ENCODE results near the gene FOXM1. TPM values are rescaled to one million over a fixed set of nuclear protein-coding genes. Genes with fewer than 3 reads are reported as not detected.
A peak's percentile ranks its signal among the peaks of the same experiment; 100 is the strongest.

Gene FOXM1
- total RNA-seq, 6 experiments from 2014 or later, result 41.9 to 96.4 (median 89.6) TPM

DNA sequence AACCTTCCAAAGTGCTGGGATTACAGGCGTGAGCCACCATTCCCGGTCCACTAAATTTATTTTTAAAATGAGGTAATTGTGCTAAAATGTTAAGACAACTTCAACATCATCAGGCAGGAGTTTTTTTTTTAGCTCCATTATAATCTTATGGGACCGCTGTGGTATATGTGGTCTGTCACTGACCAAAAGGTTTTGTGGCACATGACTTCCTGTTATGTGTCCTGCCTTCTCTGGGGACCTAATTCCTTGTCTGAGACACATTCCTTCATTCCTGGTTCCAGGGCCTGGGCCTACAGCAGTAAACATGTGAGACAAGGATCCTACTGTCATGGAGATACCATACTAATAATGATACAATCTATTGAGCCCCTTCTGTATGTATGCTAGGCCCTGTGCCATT, 25.0 kb downstream of the FOXM1 start:
- Mint-ChIP-seq H3K36me3 (ENCODE audit: low read depth) (no peaks in the 10 kb centered on the region), H3K9me3 (no peaks in the 10 kb centered on the region), H3K27ac (no peak overlapping the region; the same call in 1 of the 2 replicates), H3K27me3 (ENCODE audit: insufficient read depth) (peaks cover 6% of the 10 kb centered on the region), H3K4me3 (no peak overlapping the region), H3K4me1 (ENCODE audit: low read depth) (peaks cover 19% of the 10 kb centered on the region)
- TF ChIP-seq, protein P1, sequence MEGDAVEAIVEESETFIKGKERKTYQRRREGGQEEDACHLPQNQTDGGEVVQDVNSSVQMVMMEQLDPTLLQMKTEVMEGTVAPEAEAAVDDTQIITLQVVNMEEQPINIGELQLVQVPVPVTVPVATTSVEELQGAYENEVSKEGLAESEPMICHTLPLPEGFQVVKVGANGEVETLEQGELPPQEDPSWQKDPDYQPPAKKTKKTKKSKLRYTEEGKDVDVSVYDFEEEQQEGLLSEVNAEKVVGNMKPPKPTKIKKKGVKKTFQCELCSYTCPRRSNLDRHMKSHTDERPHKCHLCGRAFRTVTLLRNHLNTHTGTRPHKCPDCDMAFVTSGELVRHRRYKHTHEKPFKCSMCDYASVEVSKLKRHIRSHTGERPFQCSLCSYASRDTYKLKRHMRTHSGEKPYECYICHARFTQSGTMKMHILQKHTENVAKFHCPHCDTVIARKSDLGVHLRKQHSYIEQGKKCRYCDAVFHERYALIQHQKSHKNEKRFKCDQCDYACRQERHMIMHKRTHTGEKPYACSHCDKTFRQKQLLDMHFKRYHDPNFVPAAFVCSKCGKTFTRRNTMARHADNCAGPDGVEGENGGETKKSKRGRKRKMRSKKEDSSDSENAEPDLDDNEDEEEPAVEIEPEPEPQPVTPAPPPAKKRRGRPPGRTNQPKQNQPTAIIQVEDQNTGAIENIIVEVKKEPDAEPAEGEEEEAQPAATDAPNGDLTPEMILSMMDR (IDR thresholded peaks at IDR 0.05), result no peak
- DNase-seq, result no peak

DNA sequence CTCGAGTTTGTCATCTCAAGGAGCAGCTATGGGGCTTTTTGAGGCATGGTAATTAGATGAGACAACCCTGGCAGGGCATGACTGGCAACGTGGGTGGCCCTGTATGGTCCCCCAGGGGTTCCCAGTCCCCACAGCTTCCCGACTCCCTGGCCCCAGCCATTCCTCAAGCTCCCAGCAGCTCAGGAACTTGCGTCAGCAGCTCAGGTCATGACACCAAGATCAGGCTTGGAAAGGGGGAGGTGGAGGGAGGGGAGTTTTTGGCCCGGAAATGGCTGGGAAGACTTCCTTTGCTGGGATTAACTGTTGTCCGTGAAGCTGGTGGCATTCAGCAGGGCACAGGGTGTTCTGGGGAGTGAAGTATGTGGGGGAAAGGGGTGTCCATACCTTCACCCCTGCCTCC, 31.7 kb downstream of the FOXM1 start:
- no peak overlapping the region for H3K4me3 Mint-ChIP-seq
- H3K27me3 Mint-ChIP-seq (ENCODE audit: insufficient read depth), result peaks cover 4% of the 10 kb centered on the region
- H3K27ac Mint-ChIP-seq, result peak overlapping the region; percentile 42
- H3K9me3 Mint-ChIP-seq, result no peaks in the 10 kb centered on the region
- H3K4me1 Mint-ChIP-seq (ENCODE audit: low read depth), result peaks cover 22% of the 10 kb centered on the region
- H3K36me3 Mint-ChIP-seq (ENCODE audit: low read depth), result 0 out of 2 replicates have a peak, but pooled peaks cover 4% of the 10 kb centered on the region
- TF ChIP-seq, protein P1 (IDR thresholded peaks at IDR 0.05), result no peak
- DNase-seq, result peak; percentile 19

DNA sequence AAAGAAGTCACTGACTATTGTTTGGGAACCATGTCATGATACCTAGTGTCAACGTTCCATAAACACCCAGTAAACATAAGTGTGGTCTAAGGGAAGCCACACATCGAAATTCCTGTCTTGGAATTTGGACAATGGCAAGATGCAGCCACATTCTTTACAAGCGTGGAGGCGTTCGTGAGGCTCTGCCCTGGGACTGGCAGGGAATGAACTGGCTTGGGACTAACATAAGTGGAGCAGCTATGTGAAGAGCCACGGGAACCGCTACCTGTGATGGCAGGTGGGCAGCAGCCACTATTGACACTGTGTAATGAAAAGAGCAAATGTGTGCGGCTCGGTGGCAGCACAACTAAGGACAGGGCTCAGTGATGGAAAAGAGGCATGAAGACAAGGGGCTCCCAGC, 32.2 kb downstream of the FOXM1 start:
- H3K27me3 Mint-ChIP-seq (ENCODE audit: insufficient read depth), result peaks cover 2% of the 10 kb centered on the region; the same call in 1 of the 2 replicates
- no peak overlapping the region for H3K4me3 Mint-ChIP-seq
- 0 out of 2 replicates have a peak, but pooled peaks cover 4% of the 10 kb centered on the region for H3K36me3 Mint-ChIP-seq (ENCODE audit: low read depth)
- H3K9me3 Mint-ChIP-seq, result no peaks in the 10 kb centered on the region
- H3K27ac Mint-ChIP-seq, result peak overlapping the region; percentile 42
- DNase-seq, result no peak
- H3K4me1 Mint-ChIP-seq (ENCODE audit: low read depth), result peaks cover 20% of the 10 kb centered on the region
- TF ChIP-seq, protein P1 (IDR thresholded peaks at IDR 0.05), result no peak

DNA sequence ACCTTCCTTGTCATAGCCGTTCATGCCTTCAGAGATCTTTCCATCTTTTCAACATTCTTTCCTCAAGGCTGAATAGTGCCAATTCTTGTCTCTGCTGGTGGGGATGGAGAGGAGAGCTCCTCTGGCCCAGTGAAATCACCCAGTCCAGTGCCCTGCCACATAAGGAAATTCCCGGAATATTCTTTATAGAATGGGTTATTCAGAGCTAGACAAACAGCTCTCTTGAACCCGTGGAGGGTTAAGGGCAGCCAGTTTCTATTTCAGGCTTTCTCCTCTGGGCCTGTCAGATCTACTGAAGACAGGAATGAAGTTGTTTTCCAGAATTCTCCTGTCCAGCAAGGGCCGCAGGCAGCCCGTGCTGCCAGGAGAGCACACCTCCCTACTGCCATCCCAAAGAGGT, 34.0 kb downstream of the FOXM1 start:
- H3K27me3 Mint-ChIP-seq (ENCODE audit: insufficient read depth), result no peaks in the 10 kb centered on the region; the same call in 1 of the 2 replicates
- 0 out of 2 replicates have a peak, but pooled peaks cover 4% of the 10 kb centered on the region for H3K36me3 Mint-ChIP-seq (ENCODE audit: low read depth)
- no peak for DNase-seq
- TF ChIP-seq, protein P1 (IDR thresholded peaks at IDR 0.05), result no peak
- peaks cover 14% of the 10 kb centered on the region for H3K4me1 Mint-ChIP-seq (ENCODE audit: low read depth)
- no peaks in the 10 kb centered on the region for H3K9me3 Mint-ChIP-seq
- no peak overlapping the region for H3K27ac Mint-ChIP-seq
- H3K4me3 Mint-ChIP-seq, result no peak overlapping the region

DNA sequence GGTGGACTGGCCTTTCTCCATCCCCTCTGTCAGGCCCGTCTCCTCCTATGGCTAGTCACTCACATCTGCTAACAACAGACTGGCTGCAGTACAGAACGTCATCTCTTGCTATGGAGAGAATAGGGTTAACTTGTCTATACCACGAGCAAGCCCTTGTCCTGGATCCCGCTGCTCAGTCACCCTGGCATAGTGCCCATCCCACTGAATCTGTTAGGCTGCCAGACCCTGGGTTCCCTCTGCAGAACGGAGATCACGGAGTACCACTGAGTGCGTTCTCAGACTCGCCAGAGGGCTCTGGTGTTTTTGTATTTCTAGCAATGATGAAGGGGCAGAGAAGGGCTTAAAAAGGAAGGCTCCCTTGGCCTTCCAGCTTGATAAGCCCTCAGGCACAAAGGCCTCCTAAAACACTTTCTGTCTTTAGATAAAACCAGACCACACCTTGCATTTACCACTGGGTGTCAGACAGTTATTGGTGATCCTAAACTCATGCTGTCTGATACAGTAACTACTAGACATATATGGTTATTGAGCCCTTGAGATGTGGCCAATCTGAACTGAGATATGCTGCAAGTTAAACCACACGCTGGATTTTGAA, 35.8 kb downstream of the FOXM1 start:
- H3K27me3 Mint-ChIP-seq (ENCODE audit: insufficient read depth), result no peaks in the 10 kb centered on the region

More for the DNA sequence above, 35.8 kb downstream of the FOXM1 start:
- H3K4me3 Mint-ChIP-seq, result no peak overlapping the region
- H3K9me3 Mint-ChIP-seq, result no peaks in the 10 kb centered on the region
- 0 out of 2 replicates have a peak, but pooled peaks cover 4% of the 10 kb centered on the region for H3K36me3 Mint-ChIP-seq (ENCODE audit: low read depth)
- peaks cover 14% of the 10 kb centered on the region for H3K4me1 Mint-ChIP-seq (ENCODE audit: low read depth)
- TF ChIP-seq, protein P1 (IDR thresholded peaks at IDR 0.05), result no peak
- no peak overlapping the region for H3K27ac Mint-ChIP-seq
- no peak for DNase-seq

Measured in HFFc6 (cell line).